IPS-11a (cell line): ENCODE measurements around the gene TXNDC8.
"Not testable (repeated sequence)": the region's sequence is repeated elsewhere in the genome, so short reads cannot be mapped to it uniquely, and the experiment has no call there.

Experiments
- H3K4me3 ChIP-seq: one replicate; pipeline ENCODE4 v1.5.1; 2013; ENCODE audit warnings: low read depth, low read length, control low read depth

The TXNDC8 gene

GRCh38 chr9:110337727-110338126 is at the start of gene TXNDC8:
TXNDC8 (minus strand) TSS chr9:110337863.
- no peak within 1 kb of the TSS for H3K4me3 ChIP-seq

GRCh38 chr9:110383491-110383890 is 45.8 kb upstream of the TXNDC8 start:
- no peak overlapping the region for H3K4me3 ChIP-seq

GRCh38 chr9:110382731-110383130 is 45.1 kb upstream of the TXNDC8 start:
- no peak overlapping the region for H3K4me3 ChIP-seq

GRCh38 chr9:110371411-110372007 is 33.8 kb upstream of the TXNDC8 start:
- no peak overlapping the region for H3K4me3 ChIP-seq

- H3K4me3 ChIP-seq: no peak overlapping the region
Measured at GRCh38 chr9:110370315-110370714, 32.7 kb upstream of the TXNDC8 start.

GRCh38 chr9:110364451-110364850 is 26.8 kb upstream of the TXNDC8 start:
- no peak overlapping the region for H3K4me3 ChIP-seq

- H3K4me3 ChIP-seq: not testable (repeated sequence)
Measured at GRCh38 chr9:110358992-110359391, 21.3 kb upstream of the TXNDC8 start.

- H3K4me3 ChIP-seq: no peak overlapping the region
Measured at GRCh38 chr9:110357505-110357904, 19.8 kb upstream of the TXNDC8 start.

GRCh38 chr9:110356639-110357395 is 19.2 kb upstream of the TXNDC8 start:
- no peak overlapping the region for H3K4me3 ChIP-seq

- H3K4me3 ChIP-seq: no peak overlapping the region
Measured at GRCh38 chr9:110355911-110356310, 18.2 kb upstream of the TXNDC8 start.

GRCh38 chr9:110351009-110351467 is 13.4 kb upstream of the TXNDC8 start:
- H3K4me3 ChIP-seq: no peak overlapping the region

- H3K4me3 ChIP-seq: no peak overlapping the region
Measured at GRCh38 chr9:110346325-110346724, 8.7 kb upstream of the TXNDC8 start.

GRCh38 chr9:110344821-110345220 is 7.2 kb upstream of the TXNDC8 start:
- no peak overlapping the region for H3K4me3 ChIP-seq

GRCh38 chr9:110343551-110343950 is 5.9 kb upstream of the TXNDC8 start:
- no peak overlapping the region for H3K4me3 ChIP-seq

- no peak overlapping the region for H3K4me3 ChIP-seq
Measured at GRCh38 chr9:110340306-110340705, 2.6 kb upstream of the TXNDC8 start.

- no peak overlapping the region for H3K4me3 ChIP-seq
Measured at GRCh38 chr9:110338143-110338542, 480 bp upstream of the TXNDC8 start.

GRCh38 chr9:110336363-110336762 is 1.3 kb downstream of the TXNDC8 start:
- H3K4me3 ChIP-seq: no peak overlapping the region

- H3K4me3 ChIP-seq: no peak overlapping the region
Measured at GRCh38 chr9:110334871-110335270, 2.8 kb downstream of the TXNDC8 start.

- H3K4me3 ChIP-seq: no peak overlapping the region
Measured at GRCh38 chr9:110334183-110334582, 3.5 kb downstream of the TXNDC8 start.

- H3K4me3 ChIP-seq: no peak overlapping the region
Measured at GRCh38 chr9:110332766-110333165, 4.9 kb downstream of the TXNDC8 start.

GRCh38 chr9:110330484-110331105 is 7.1 kb downstream of the TXNDC8 start:
- H3K4me3 ChIP-seq: no peak overlapping the region

- no peak overlapping the region for H3K4me3 ChIP-seq
Measured at GRCh38 chr9:110329639-110330230, 7.9 kb downstream of the TXNDC8 start.
